HepG2 (cell line): Measurements from ENCODE around the gene ATP8A1. TPM values are rescaled to one million over a fixed set of nuclear protein-coding genes. Genes with fewer than 3 reads are reported as not detected.
A peak's percentile ranks its signal among the peaks of the same experiment; 100 is the strongest.

ENCODE experiments used
- AGO1 ChIP-seq: fragments of 200-400 bp; formaldehyde crosslinking; IDR thresholded peaks from 2 replicates; pipeline ENCODE4 v1.6.1; 2017; ENCODE audit warnings: mild to moderate bottlenecking, low read depth, low read length, moderate library complexity; ENCODE audit not compliant: poor library complexity, severe bottlenecking
- ATM ChIP-seq: fragments of 450-650 bp; IDR thresholded peaks from 2 replicates; pipeline ENCODE4 v1.7.1; 2017; ENCODE audit warnings: mild to moderate bottlenecking, borderline replicate concordance
- CBX5 ChIP-seq: sonication (generic); formaldehyde crosslinking; IDR thresholded peaks from 2 replicates; pipeline ENCODE4 v1.4.0; 2020; ENCODE audit warnings: missing genetic modification reagents, borderline replicate concordance
- EP300 ChIP-seq, 3 experiments: sonication (generic) in 1 of 3; formaldehyde crosslinking in 1 of 3; IDR thresholded peaks; 2 replicates each; pipeline versions ENCODE4 v1.5.1 to v1.6.1; 2011 to 2020; ENCODE audit warnings: low read depth in 2 of 3, low read length in 2 of 3, borderline replicate concordance in 1 of 3, improper control_type of control experiment in 1 of 3, mild to moderate bottlenecking in 1 of 3, missing genetic modification reagents in 1 of 3, moderate library complexity in 1 of 3
- HOXA9 ChIP-seq: sonication (generic); formaldehyde crosslinking; IDR thresholded peaks from 2 replicates; pipeline ENCODE4 v1.8.1; 2022; ENCODE audit warnings: missing genetic modification reagents, mild to moderate bottlenecking, moderate library complexity, borderline replicate concordance
- IRF2 ChIP-seq: IDR thresholded peaks from 2 replicates; pipeline ENCODE4 v1.6.1; 2018; ENCODE audit warnings: missing genetic modification reagents, missing compliant biosample characterization
- KDM5A ChIP-seq: fragments of 200-600 bp; sonication (generic); IDR thresholded peaks from 2 replicates; pipeline ENCODE4 v1.7.0; 2018; ENCODE audit warnings: antibody characterized with exemption, mild to moderate bottlenecking, low read length, borderline replicate concordance
- NCOA2 ChIP-seq: sonication (generic); formaldehyde crosslinking; IDR thresholded peaks from 2 replicates; pipeline ENCODE4 v1.8.0; 2022; ENCODE audit warnings: inconsistent platforms
- NCOA5 ChIP-seq: sonication (generic); formaldehyde crosslinking; IDR thresholded peaks from 2 replicates; pipeline ENCODE4 v1.4.0; 2020; ENCODE audit warnings: missing genetic modification reagents
- NR2C2 ChIP-seq: sonication (generic); formaldehyde crosslinking; IDR thresholded peaks from 2 replicates; pipeline ENCODE4 v1.4.0; 2020; ENCODE audit warnings: missing genetic modification reagents, mild to moderate bottlenecking, moderate library complexity, borderline replicate concordance
- SKI ChIP-seq: fragments of 450-650 bp; IDR thresholded peaks from one replicate; pipeline ENCODE4 v1.6.1; 2018; ENCODE audit warnings: mild to moderate bottlenecking; ENCODE audit not compliant: partially characterized antibody
- SMAD9 ChIP-seq: sonication (generic); formaldehyde crosslinking; IDR thresholded peaks from 2 replicates; pipeline ENCODE4 v1.5.1; 2020; ENCODE audit warnings: mild to moderate bottlenecking, missing genetic modification reagents
- SP140L ChIP-seq: sonication (generic); formaldehyde crosslinking; IDR thresholded peaks from 2 replicates; pipeline ENCODE4 v1.4.0; 2020; ENCODE audit warnings: missing genetic modification reagents, borderline replicate concordance
- TBX3 ChIP-seq: fragments of 450-650 bp; IDR thresholded peaks from 2 replicates; pipeline ENCODE4 v1.6.1; 2017; ENCODE audit warnings: antibody characterized with exemption, mild to moderate bottlenecking, inconsistent platforms, borderline replicate concordance
- XBP1 ChIP-seq: sonication (generic); formaldehyde crosslinking; IDR thresholded peaks from 2 replicates; pipeline ENCODE4 v1.5.0; 2020; ENCODE audit warnings: missing genetic modification reagents
- XRCC5 ChIP-seq: fragments of 200-400 bp; formaldehyde crosslinking; optimal IDR thresholded peaks from 2 replicates; pipeline ENCODE3; 2017; ENCODE audit warnings: mild to moderate bottlenecking, low read length
- ZBTB20 ChIP-seq: sonication (generic); formaldehyde crosslinking; IDR thresholded peaks from 2 replicates; pipeline ENCODE4 v1.8.1; 2023; ENCODE audit warnings: missing genetic modification reagents, low read depth, mild to moderate bottlenecking, borderline replicate concordance
- ZFX ChIP-seq: sonication (generic); formaldehyde crosslinking; IDR thresholded peaks from 2 replicates; pipeline ENCODE4 v1.4.0; 2020; ENCODE audit warnings: mild to moderate bottlenecking, low read depth, missing genetic modification reagents, moderate library complexity
- ZNF274 ChIP-seq: sonication (generic); formaldehyde crosslinking; IDR thresholded peaks from 2 replicates; pipeline ENCODE4 v1.5.1; 2020; ENCODE audit warnings: mild to moderate bottlenecking, missing genetic modification reagents
- ZNF605 ChIP-seq: sonication (generic); formaldehyde crosslinking; IDR thresholded peaks from 2 replicates; pipeline ENCODE4 v1.8.0; 2022; ENCODE audit warnings: mild to moderate bottlenecking, missing genetic modification reagents
- ZNF703 ChIP-seq: sonication (generic); formaldehyde crosslinking; IDR thresholded peaks from 2 replicates; pipeline ENCODE4 v1.5.1; 2020; ENCODE audit warnings: missing genetic modification reagents, mild to moderate bottlenecking, moderate library complexity, borderline replicate concordance
- ZNF724P ChIP-seq: sonication (generic); formaldehyde crosslinking; IDR thresholded peaks from 2 replicates; pipeline ENCODE4 v1.8.0; 2022; ENCODE audit warnings: missing genetic modification reagents, borderline replicate concordance
- ZNF773 ChIP-seq: sonication (generic); formaldehyde crosslinking; IDR thresholded peaks from 2 replicates; pipeline ENCODE4 v1.4.0; 2020; ENCODE audit warnings: missing genetic modification reagents, borderline replicate concordance
- polyA plus RNA-seq, 8 experiments: library from polyadenylated mRNA; depleted of rRNA in 3 of 8; stranded (reverse) in 7 of 8; unstranded in 1 of 8; fragments of >200 nt; fragmentation: Illumina TruSeq in 4 of 8; extraction: Trizol in 4 of 8; gene quantifications; 2 replicates each; pipeline versions ENCODE4 v1.2.1 to v1.2.3, GENCODE V29; 2011 to 2016; ENCODE audit warnings: low read depth in 4 of 8, missing spikeins in 1 of 8, mixed read lengths in 1 of 8; ENCODE audit not compliant: insufficient read depth in 1 of 8
- total RNA-seq, 5 experiments: library from RNA; depleted of rRNA; stranded (reverse); fragments of >200 nt; fragmentation: Illumina TruSeq; extraction: Trizol; gene quantifications; 2 replicates each; pipeline ENCODE4 v1.2.3, GENCODE V29; 2016; ENCODE audit warnings: low read depth in 1 of 5
- TF ChIP-seq, protein P1 (sequence below), 2 experiments: sonication (generic) in 1 of 2; formaldehyde crosslinking in 1 of 2; IDR thresholded peaks; 2 replicates each; pipeline versions ENCODE4 v1.4.0 to v1.6.1; 2018 to 2020; ENCODE audit warnings: missing genetic modification reagents in 2 of 2, borderline replicate concordance in 1 of 2, low read depth in 1 of 2, mild to moderate bottlenecking in 1 of 2, missing biosample characterization in 1 of 2
- TF ChIP-seq, protein P2 (sequence below): IDR thresholded peaks from 2 replicates; pipeline ENCODE4 v1.6.1; 2016; ENCODE audit warnings: mild to moderate bottlenecking, missing biosample characterization, missing genetic modification reagents

ATP8A1 gene
- total and polyA plus RNA-seq, 2 of the 13 experiments (the other 11 are each of a cell fraction or from before 2014, with no cell fraction given), result 1.7 to 6.2 TPM

DNA sequence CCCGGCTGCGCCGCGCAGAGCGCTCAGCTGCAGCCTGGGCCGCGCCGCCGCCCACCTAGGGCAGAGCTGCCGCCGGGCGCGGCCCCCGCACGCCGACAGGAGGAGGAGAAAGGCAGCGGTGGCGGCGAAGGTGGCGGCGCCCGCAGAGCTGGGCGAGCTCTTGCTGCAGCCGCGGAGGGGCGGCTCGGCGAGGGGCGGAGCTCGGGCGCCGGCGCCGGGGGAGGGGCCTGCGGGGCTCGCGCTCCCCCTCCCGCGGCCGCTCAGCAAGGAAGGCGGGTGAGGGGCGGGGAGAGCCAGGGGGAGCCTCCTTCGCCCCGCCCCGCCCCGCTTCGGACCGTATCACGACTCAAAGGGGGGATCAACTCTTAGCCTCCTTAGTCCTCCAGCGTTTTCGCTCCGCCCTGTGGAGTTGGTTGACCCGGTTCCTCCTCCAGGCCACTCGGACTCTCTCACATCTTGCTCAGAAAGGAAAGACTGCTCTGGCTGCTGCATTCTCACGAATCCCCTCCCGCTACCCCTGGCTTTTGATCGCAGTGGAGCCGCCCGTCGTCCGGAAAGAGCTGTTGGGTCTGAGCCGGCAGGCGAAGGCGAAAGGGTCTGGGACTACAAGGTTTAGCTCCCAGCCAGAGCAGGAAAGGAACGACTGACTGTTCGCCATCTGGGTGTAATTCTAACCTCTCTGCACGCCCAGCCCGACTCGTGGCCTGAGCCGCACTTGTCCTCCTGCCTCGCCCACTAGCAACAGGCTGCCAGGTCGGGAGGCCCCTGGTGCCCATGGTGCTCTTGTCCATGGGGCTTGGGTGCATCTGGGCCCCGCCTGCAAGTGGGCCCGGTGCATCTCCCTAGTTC is at the start of gene ATP8A1 (continued):
- TF ChIP-seq SMAD9 (CRISPR knock-in tag) (no peak), ZFX (CRISPR knock-in tag) (peak; percentile 91), SP140L (CRISPR knock-in tag) (no peak), NR2C2 (CRISPR knock-in tag) (0 out of 2 replicates have a peak, but pooled peaks have one; percentile 26), ZNF773 (no peak), KDM5A (no peak), XRCC5 (no peak), ZNF703 (CRISPR knock-in tag) (no peak), NCOA5 (CRISPR knock-in tag) (no peak), ZBTB20 (CRISPR knock-in tag) (peak; percentile 35; the same call in 1 of the 2 replicates), TBX3 (peak; percentile 39; the same call in 1 of the 2 replicates), HOXA9 (CRISPR knock-in tag) (peak; percentile 56; the same call in 1 of the 2 replicates), NCOA2 (CRISPR knock-in tag) (peak; percentile 33; the same call in 1 of the 2 replicates), AGO1 (no peak), ZNF605 (peak; percentile 79; the same call in 1 of the 2 replicates), CBX5 (CRISPR knock-in tag) (peak; percentile 80; the same call in 1 of the 2 replicates), EP300 (IDR thresholded peaks at IDR 0.05; ENCODE audit: low read depth in 2 of 2, low read length in 2 of 2) (no peak), EP300 (CRISPR knock-in tag; IDR thresholded peaks at IDR 0.05; ENCODE audit: borderline replicate concordance) (no peak), ZNF724P (CRISPR knock-in tag) (no peak), XBP1 (no peak; the same call in 1 of the 2 replicates), IRF2 (CRISPR knock-in tag) (peak; percentile 62), SKI (peak; percentile 59), ZNF274 (CRISPR knock-in tag) (peak; percentile 27; the same call in 1 of the 2 replicates), ATM (no peak)
- TF ChIP-seq, protein P1, sequence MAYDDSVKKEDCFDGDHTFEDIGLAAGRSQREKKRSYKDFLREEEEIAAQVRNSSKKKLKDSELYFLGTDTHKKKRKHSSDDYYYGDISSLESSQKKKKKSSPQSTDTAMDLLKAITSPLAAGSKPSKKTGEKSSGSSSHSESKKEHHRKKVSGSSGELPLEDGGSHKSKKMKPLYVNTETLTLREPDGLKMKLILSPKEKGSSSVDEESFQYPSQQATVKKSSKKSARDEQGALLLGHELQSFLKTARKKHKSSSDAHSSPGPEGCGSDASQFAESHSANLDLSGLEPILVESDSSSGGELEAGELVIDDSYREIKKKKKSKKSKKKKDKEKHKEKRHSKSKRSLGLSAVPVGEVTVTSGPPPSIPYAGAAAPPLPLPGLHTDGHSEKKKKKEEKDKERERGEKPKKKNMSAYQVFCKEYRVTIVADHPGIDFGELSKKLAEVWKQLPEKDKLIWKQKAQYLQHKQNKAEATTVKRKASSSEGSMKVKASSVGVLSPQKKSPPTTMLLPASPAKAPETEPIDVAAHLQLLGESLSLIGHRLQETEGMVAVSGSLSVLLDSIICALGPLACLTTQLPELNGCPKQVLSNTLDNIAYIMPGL (CRISPR knock-in tag; IDR thresholded peaks at IDR 0.05; ENCODE audit: borderline replicate concordance in 1 of 2, low read depth in 1 of 2), result no peak; a peak in 1 of 4 replicates
- TF ChIP-seq, protein P2, sequence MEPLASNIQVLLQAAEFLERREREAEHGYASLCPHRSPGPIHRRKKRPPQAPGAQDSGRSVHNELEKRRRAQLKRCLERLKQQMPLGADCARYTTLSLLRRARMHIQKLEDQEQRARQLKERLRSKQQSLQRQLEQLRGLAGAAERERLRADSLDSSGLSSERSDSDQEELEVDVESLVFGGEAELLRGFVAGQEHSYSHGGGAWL (CRISPR knock-in tag), result peak; percentile 79
